HG03159 (cell line): ENCODE measurements around the gene AKAP13.
A peak's percentile ranks its signal among the peaks of the same experiment; 100 is the strongest.
"Not testable (repeated sequence)": the region's sequence is repeated elsewhere in the genome, so short reads cannot be mapped to it uniquely, and the experiment has no call there.

Experiments
- ATAC-seq: cut with Tn5 transposase; IDR thresholded peaks from one replicate; pipeline ENCODE4 v1.9.1; 2021; ENCODE audit warnings: mild to moderate bottlenecking, moderate library complexity; ENCODE audit not compliant: unreplicated experiment

The AKAP13 gene

GRCh38 chr15:85408270-85408746, 27.9 kb downstream of the AKAP13 start:
- ATAC-seq: peak; percentile 64

- ATAC-seq: no peak
Observed at GRCh38 chr15:85412066-85412465, 31.7 kb downstream of the AKAP13 start.

- peak; percentile 97 for ATAC-seq
Observed at GRCh38 chr15:85412956-85413854, 32.8 kb downstream of the AKAP13 start.

GRCh38 chr15:85414037-85414436, 33.6 kb downstream of the AKAP13 start:
- no peak for ATAC-seq

- no peak for ATAC-seq
Observed at GRCh38 chr15:85414495-85414894, 34.1 kb downstream of the AKAP13 start.

GRCh38 chr15:85414991-85415390, 34.6 kb downstream of the AKAP13 start:
- no peak for ATAC-seq

- no peak for ATAC-seq
Observed at GRCh38 chr15:85415783-85416182, 35.4 kb downstream of the AKAP13 start.

GRCh38 chr15:85417276-85417675, 36.9 kb downstream of the AKAP13 start:
- ATAC-seq: no peak

GRCh38 chr15:85419161-85419560, 38.8 kb downstream of the AKAP13 start:
- no peak for ATAC-seq

GRCh38 chr15:85421116-85421925, 40.9 kb downstream of the AKAP13 start:
- no peak for ATAC-seq

- ATAC-seq: no peak
Observed at GRCh38 chr15:85422607-85423006, 42.2 kb downstream of the AKAP13 start.

GRCh38 chr15:85423256-85423655, 42.9 kb downstream of the AKAP13 start:
- no peak for ATAC-seq

- no peak for ATAC-seq
Observed at GRCh38 chr15:85424154-85424553, 43.8 kb downstream of the AKAP13 start.

- no peak for ATAC-seq
Observed at GRCh38 chr15:85426481-85426880, 46.1 kb downstream of the AKAP13 start.

GRCh38 chr15:85427286-85428028, 47.1 kb downstream of the AKAP13 start:
- no peak for ATAC-seq

GRCh38 chr15:85429522-85429921, 49.1 kb downstream of the AKAP13 start:
- no peak for ATAC-seq

- ATAC-seq: peak; percentile 97
Observed at GRCh38 chr15:85430406-85431204, 50.2 kb downstream of the AKAP13 start.

- no peak for ATAC-seq
Observed at GRCh38 chr15:85439996-85440395, 59.6 kb downstream of the AKAP13 start.

- ATAC-seq: no peak
Observed at GRCh38 chr15:85440451-85440850, 60.0 kb downstream of the AKAP13 start.

GRCh38 chr15:85441854-85442253, 61.5 kb downstream of the AKAP13 start:
- ATAC-seq: not testable (repeated sequence)
